ENCODE measurements around the gene FAF1. TPM values are rescaled to one million over a fixed set of nuclear protein-coding genes. Genes with fewer than 3 reads are reported as not detected.

The FAF1 gene
- total and polyA plus RNA-seq, 4 donors, result 27.2 to 51.6 (median 37.1) TPM

- Histone ChIP-seq H3K36me3 (ENCODE audit: control insufficient read depth in 4 of 4, insufficient read depth in 4 of 4, low read length in 4 of 4) (no peaks in the 10 kb centered on the region), H3K9me3 (ENCODE audit: control insufficient read depth in 4 of 4, insufficient read depth in 3 of 4, low read length in 3 of 4) (no peaks in the 10 kb centered on the region), H3K4me3 (no peak overlapping the region), H3K27me3 (ENCODE audit: control insufficient read depth in 3 of 3, insufficient read depth in 3 of 3, low read length in 2 of 3) (no peaks in the 10 kb centered on the region), H3K9ac (ENCODE audit: insufficient read depth in 1 of 2, low read length in 2 of 2) (no peak overlapping the region), H3K4me1 (ENCODE audit: control insufficient read depth in 5 of 5, insufficient read depth in 5 of 5, low read length in 5 of 5) (no peaks in the 10 kb centered on the region), H3K27ac (ENCODE audit: low read depth in 1 of 2, low read length in 1 of 2) (no peak overlapping the region)
- no peak for TF ChIP-seq CTCF (IDR thresholded peaks at IDR 0.05; ENCODE audit: control extremely low read depth, extremely low read depth)
- ATAC-seq (ENCODE audit: insufficient read depth, low FRiP score) (no peak), DNase-seq (peak in 2 of 3 donors; percentile 53 to 54)
Measured at GRCh38 chr1:50841791-50842387, 118.2 kb downstream of the FAF1 start.

GRCh38 chr1:50836117-50836516 is 124.0 kb downstream of the FAF1 start:
- DNase-seq (no peak), ATAC-seq (ENCODE audit: insufficient read depth, low FRiP score) (no peak)
- H3K9ac ChIP-seq (ENCODE audit: insufficient read depth in 1 of 2, low read length in 2 of 2), result no peak overlapping the region
- H3K36me3 ChIP-seq (ENCODE audit: control insufficient read depth in 4 of 4, insufficient read depth in 4 of 4, low read length in 4 of 4), result no peaks in the 10 kb centered on the region
- no peaks in the 10 kb centered on the region for H3K27me3 ChIP-seq (ENCODE audit: control insufficient read depth in 3 of 3, insufficient read depth in 3 of 3, low read length in 2 of 3)
- H3K9me3 ChIP-seq (ENCODE audit: control insufficient read depth in 4 of 4, insufficient read depth in 3 of 4, low read length in 3 of 4), result no peaks in the 10 kb centered on the region
- no peak for TF ChIP-seq CTCF (IDR thresholded peaks at IDR 0.05; ENCODE audit: control extremely low read depth, extremely low read depth)
- H3K4me3 ChIP-seq, result no peak overlapping the region
- no peak overlapping the region for H3K27ac ChIP-seq (ENCODE audit: low read depth in 1 of 2, low read length in 1 of 2)
- peaks cover 0 to 11% (median 0%) of the 10 kb centered on the region in 5 donors for H3K4me1 ChIP-seq (ENCODE audit: control insufficient read depth in 5 of 5, insufficient read depth in 5 of 5, low read length in 5 of 5)

GRCh38 chr1:50833216-50833615 is 126.9 kb downstream of the FAF1 start:
- WGBS, 2 donors, result 95 to 100% methylated on average over 1 of the region's 1 CpG

More at GRCh38 chr1:50833216-50833615, 126.9 kb downstream of the FAF1 start:
- DNase-seq, result no peak
- no peaks in the 10 kb centered on the region for H3K36me3 ChIP-seq (ENCODE audit: control insufficient read depth in 4 of 4, insufficient read depth in 4 of 4, low read length in 4 of 4)
- TF ChIP-seq CTCF (IDR thresholded peaks at IDR 0.05; ENCODE audit: control extremely low read depth, extremely low read depth), result no peak
- H3K9ac ChIP-seq (ENCODE audit: insufficient read depth in 1 of 2, low read length in 2 of 2), result no peak overlapping the region
- no peak overlapping the region for H3K4me3 ChIP-seq
- no peak overlapping the region for H3K27ac ChIP-seq (ENCODE audit: low read depth in 1 of 2, low read length in 1 of 2)
- H3K27me3 ChIP-seq (ENCODE audit: control insufficient read depth in 3 of 3, insufficient read depth in 3 of 3, low read length in 2 of 3), result no peaks in the 10 kb centered on the region
- no peak for ATAC-seq (ENCODE audit: insufficient read depth, low FRiP score)
- H3K4me1 ChIP-seq (ENCODE audit: control insufficient read depth in 5 of 5, insufficient read depth in 5 of 5, low read length in 5 of 5), result peaks cover 0 to 26% (median 1%) of the 10 kb centered on the region in 5 donors
- no peaks in the 10 kb centered on the region for H3K9me3 ChIP-seq (ENCODE audit: control insufficient read depth in 4 of 4, insufficient read depth in 3 of 4, low read length in 3 of 4)
